ENCODE data around the gene TMEM185B. TPM values are rescaled to one million over a fixed set of nuclear protein-coding genes. Genes with fewer than 3 reads are reported as not detected.

The TMEM185B gene
- total RNA-seq, 1 donor from 2014 or later, result 27.9 TPM

DNA sequence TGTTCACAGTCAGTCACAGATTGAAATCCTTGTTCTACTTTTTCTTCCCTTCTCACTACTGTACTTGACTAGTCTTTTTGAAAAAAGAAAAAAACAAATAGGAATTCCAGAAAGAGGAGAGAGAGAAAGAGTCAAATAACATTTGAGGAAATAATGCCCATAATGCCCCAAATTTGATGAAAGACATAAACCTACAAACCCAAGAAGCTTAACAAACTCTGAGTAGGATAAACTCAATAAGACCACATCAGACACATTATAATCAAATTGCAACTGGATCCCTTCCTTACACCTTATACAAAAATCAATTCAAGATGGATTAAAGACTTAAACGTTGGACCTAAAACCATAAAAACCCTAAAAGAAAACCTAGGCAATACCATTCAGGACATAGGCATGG lies 30.9 kb downstream of the TMEM185B start:
- Histone ChIP-seq H3K9me3 (ENCODE audit: insufficient read depth, low read depth, low read length) (no peaks in the 10 kb centered on the region), H3K79me2 (ENCODE audit: insufficient read depth, low read length) (no peaks in the 10 kb centered on the region), H3K27me3 (ENCODE audit: insufficient read depth, low read length) (no peaks in the 10 kb centered on the region), H3K4me2 (ENCODE audit: low read length) (no peak overlapping the region), H3K36me3 (ENCODE audit: insufficient read depth, low read length) (no peaks in the 10 kb centered on the region), H3K27ac (ENCODE audit: low read depth, low read length) (no peak overlapping the region), H4K20me1 (ENCODE audit: insufficient read depth, low read length) (no peaks in the 10 kb centered on the region), H3K9ac (ENCODE audit: low read length) (no peak overlapping the region), H3K4me1 (ENCODE audit: insufficient read depth, low read length) (no peaks in the 10 kb centered on the region), H3K4me3 (ENCODE audit: insufficient read depth, low read depth, low read length) (no peak overlapping the region), H2AFZ (ENCODE audit: low read depth, low read length) (no peak overlapping the region)
- Mint-ChIP-seq H3K36me3 (ENCODE audit: low read depth, unreplicated experiment) (no peaks in the 10 kb centered on the region), H3K27ac (ENCODE audit: unreplicated experiment) (no peak overlapping the region), H3K4me1 (ENCODE audit: low read depth, unreplicated experiment) (peaks cover 2% of the 10 kb centered on the region), H3K27me3 (ENCODE audit: low read depth, unreplicated experiment) (no peaks in the 10 kb centered on the region), H3K9me3 (ENCODE audit: unreplicated experiment) (peaks cover 6% of the 10 kb centered on the region), H3K4me3 (ENCODE audit: unreplicated experiment) (no peak overlapping the region)
- DNase-seq (ENCODE audit: low read depth) (no peak), FAIRE-seq (no peak)
- TF ChIP-seq EZH2 (IDR thresholded peaks at IDR 0.05; ENCODE audit: insufficient read depth, low read length), result no peak

- Histone ChIP-seq H3K4me1 (ENCODE audit: insufficient read depth, low read length) (no peaks in the 10 kb centered on the region), H3K27me3 (ENCODE audit: insufficient read depth, low read length) (no peaks in the 10 kb centered on the region), H3K36me3 (ENCODE audit: insufficient read depth, low read length) (no peaks in the 10 kb centered on the region), H3K9me3 (ENCODE audit: insufficient read depth, low read depth, low read length) (no peaks in the 10 kb centered on the region), H4K20me1 (ENCODE audit: insufficient read depth, low read length) (no peaks in the 10 kb centered on the region), H2AFZ (ENCODE audit: low read depth, low read length) (no peak overlapping the region), H3K4me3 (ENCODE audit: insufficient read depth, low read depth, low read length) (no peak overlapping the region), H3K79me2 (ENCODE audit: insufficient read depth, low read length) (no peaks in the 10 kb centered on the region), H3K27ac (ENCODE audit: low read depth, low read length) (no peak overlapping the region), H3K4me2 (ENCODE audit: low read length) (no peak overlapping the region), H3K9ac (ENCODE audit: low read length) (no peak overlapping the region)
- Mint-ChIP-seq H3K36me3 (ENCODE audit: low read depth, unreplicated experiment) (peaks cover 3% of the 10 kb centered on the region), H3K9me3 (ENCODE audit: unreplicated experiment) (peaks cover 9% of the 10 kb centered on the region), H3K27me3 (ENCODE audit: low read depth, unreplicated experiment) (no peaks in the 10 kb centered on the region), H3K27ac (ENCODE audit: unreplicated experiment) (no peak overlapping the region), H3K4me3 (ENCODE audit: unreplicated experiment) (no peak overlapping the region), H3K4me1 (ENCODE audit: low read depth, unreplicated experiment) (peaks cover 2% of the 10 kb centered on the region)
- FAIRE-seq, result no peak
- DNase-seq (ENCODE audit: low read depth), result no peak
- TF ChIP-seq EZH2 (IDR thresholded peaks at IDR 0.05; ENCODE audit: insufficient read depth, low read length), result no peak
- TF ChIP-seq, protein P1, sequence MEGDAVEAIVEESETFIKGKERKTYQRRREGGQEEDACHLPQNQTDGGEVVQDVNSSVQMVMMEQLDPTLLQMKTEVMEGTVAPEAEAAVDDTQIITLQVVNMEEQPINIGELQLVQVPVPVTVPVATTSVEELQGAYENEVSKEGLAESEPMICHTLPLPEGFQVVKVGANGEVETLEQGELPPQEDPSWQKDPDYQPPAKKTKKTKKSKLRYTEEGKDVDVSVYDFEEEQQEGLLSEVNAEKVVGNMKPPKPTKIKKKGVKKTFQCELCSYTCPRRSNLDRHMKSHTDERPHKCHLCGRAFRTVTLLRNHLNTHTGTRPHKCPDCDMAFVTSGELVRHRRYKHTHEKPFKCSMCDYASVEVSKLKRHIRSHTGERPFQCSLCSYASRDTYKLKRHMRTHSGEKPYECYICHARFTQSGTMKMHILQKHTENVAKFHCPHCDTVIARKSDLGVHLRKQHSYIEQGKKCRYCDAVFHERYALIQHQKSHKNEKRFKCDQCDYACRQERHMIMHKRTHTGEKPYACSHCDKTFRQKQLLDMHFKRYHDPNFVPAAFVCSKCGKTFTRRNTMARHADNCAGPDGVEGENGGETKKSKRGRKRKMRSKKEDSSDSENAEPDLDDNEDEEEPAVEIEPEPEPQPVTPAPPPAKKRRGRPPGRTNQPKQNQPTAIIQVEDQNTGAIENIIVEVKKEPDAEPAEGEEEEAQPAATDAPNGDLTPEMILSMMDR (IDR thresholded peaks at IDR 0.05; ENCODE audit: insufficient read depth, low read depth, low read length), result no peak
Observed at GRCh38 chr2:120189189-120189588, 34.0 kb downstream of the TMEM185B start.

GRCh38 chr2:120182019-120182560 lies 41.1 kb downstream of the TMEM185B start:
- peaks cover 3% of the 10 kb centered on the region for H3K4me1 Mint-ChIP-seq (ENCODE audit: low read depth, unreplicated experiment)
- H4K20me1 ChIP-seq (ENCODE audit: insufficient read depth, low read length), result no peaks in the 10 kb centered on the region
- H3K9me3 Mint-ChIP-seq (ENCODE audit: unreplicated experiment), result peaks cover 13% of the 10 kb centered on the region
- no peak overlapping the region for H3K4me3 Mint-ChIP-seq (ENCODE audit: unreplicated experiment)
- H3K4me1 ChIP-seq (ENCODE audit: insufficient read depth, low read length), result no peaks in the 10 kb centered on the region
- H3K36me3 ChIP-seq (ENCODE audit: insufficient read depth, low read length), result no peaks in the 10 kb centered on the region
- no peaks in the 10 kb centered on the region for H3K79me2 ChIP-seq (ENCODE audit: insufficient read depth, low read length)
- DNase-seq (ENCODE audit: low read depth) (no peak), FAIRE-seq (no peak)
- H3K27me3 ChIP-seq (ENCODE audit: insufficient read depth, low read length), result no peaks in the 10 kb centered on the region
- no peak overlapping the region for H3K27ac ChIP-seq (ENCODE audit: low read depth, low read length)
- H2AFZ ChIP-seq (ENCODE audit: low read depth, low read length), result no peak overlapping the region
- H3K36me3 Mint-ChIP-seq (ENCODE audit: low read depth, unreplicated experiment), result peaks cover 16% of the 10 kb centered on the region
- no peak overlapping the region for H3K4me3 ChIP-seq (ENCODE audit: insufficient read depth, low read depth, low read length)
- no peak overlapping the region for H3K4me2 ChIP-seq (ENCODE audit: low read length)
- TF ChIP-seq, protein P1 (IDR thresholded peaks at IDR 0.05; ENCODE audit: insufficient read depth, low read depth, low read length), result no peak
- no peak for TF ChIP-seq EZH2 (IDR thresholded peaks at IDR 0.05; ENCODE audit: insufficient read depth, low read length)
- no peaks in the 10 kb centered on the region for H3K9me3 ChIP-seq (ENCODE audit: insufficient read depth, low read depth, low read length)
- H3K27me3 Mint-ChIP-seq (ENCODE audit: low read depth, unreplicated experiment), result peaks cover 3% of the 10 kb centered on the region
- H3K9ac ChIP-seq (ENCODE audit: low read length), result no peak overlapping the region
- no peak overlapping the region for H3K27ac Mint-ChIP-seq (ENCODE audit: unreplicated experiment)

Data from astrocyte (in vitro differentiated cells and primary cell).